Lung (tissue), 12 donors: ENCODE results near the gene SGPP1. TPM values are rescaled to one million over a fixed set of nuclear protein-coding genes. Genes with fewer than 3 reads are reported as not detected.

Experiments used
- ATAC-seq: fragments of 200-7000 bp; cut with Tn5 transposase; one replicate; pipeline ENCODE4 v1.9.1; 2020; ENCODE audit warnings: moderate number of reproducible peaks; ENCODE audit not compliant: insufficient read depth, low FRiP score
- DNase-seq, 3 donors: peaks; one replicate each; pipeline ENCODE4 v3.0.0-alpha.2; 2013 to 2017
- H3K27ac ChIP-seq, 2 donors: one replicate each; pipeline ENCODE4 v1.5.1; 2013; ENCODE audit warnings: mild to moderate bottlenecking in 2 of 2, moderate library complexity in 2 of 2, control low read depth in 1 of 2, inconsistent platforms in 1 of 2, low read depth in 1 of 2, low read length in 1 of 2
- H3K27me3 ChIP-seq, 3 donors: one replicate each; pipeline ENCODE4 v1.5.1; 2013; ENCODE audit warnings: low read length in 2 of 3; ENCODE audit not compliant: control insufficient read depth in 3 of 3, insufficient read depth in 3 of 3
- H3K36me3 ChIP-seq, 4 donors: one replicate each; pipeline ENCODE4 v1.5.1; 2013; ENCODE audit warnings: low read length in 4 of 4, mild to moderate bottlenecking in 1 of 4, moderate library complexity in 1 of 4; ENCODE audit not compliant: control insufficient read depth in 4 of 4, insufficient read depth in 4 of 4
- H3K4me1 ChIP-seq, 5 donors: one replicate each; pipeline ENCODE4 v1.5.1; 2013; ENCODE audit warnings: low read length in 5 of 5, mild to moderate bottlenecking in 2 of 5, moderate library complexity in 1 of 5; ENCODE audit not compliant: control insufficient read depth in 5 of 5, insufficient read depth in 5 of 5
- H3K4me3 ChIP-seq: one replicate; pipeline ENCODE4 v1.5.1; 2013; ENCODE audit warnings: mild to moderate bottlenecking, control low read depth, moderate library complexity
- H3K9ac ChIP-seq, 2 donors: one replicate each; pipeline ENCODE4 v1.5.1; 2013; ENCODE audit warnings: low read length in 2 of 2, control low read depth in 1 of 2; ENCODE audit not compliant: insufficient read depth in 1 of 2
- H3K9me3 ChIP-seq, 4 donors: one replicate each; pipeline ENCODE4 v1.5.1; 2013; ENCODE audit warnings: low read length in 3 of 4, mild to moderate bottlenecking in 1 of 4, moderate library complexity in 1 of 4; ENCODE audit not compliant: control insufficient read depth in 4 of 4, insufficient read depth in 3 of 4
- WGBS, 2 donors: extraction: QIAGEN DNeasy Blood & Tissue Kit; methylation state at CpG; one replicate each; pipeline ENCODE4 v1.1.7; 2013; 5-methylcytosine and 5-hydroxymethylcytosine counted together
- polyA plus RNA-seq, 2 donors: library from polyadenylated mRNA; stranded (reverse); fragments of 200-250 nt; gene quantifications; one replicate each; pipeline ENCODE4 v1.2.1, GENCODE V29; 2013
- total RNA-seq, 2 donors: library from RNA; depleted of rRNA in 1 of 2; stranded (reverse); fragments of >200 nt in 1 of 2; gene quantifications; one replicate each; pipeline ENCODE4 v1.2.1, GENCODE V29; 2014 to 2021
- TF ChIP-seq, protein P1 (sequence below): IDR thresholded peaks from 2 replicates; pipeline ENCODE4 v1.5.1; 2012; ENCODE audit warnings: mild to moderate bottlenecking; ENCODE audit errors: control extremely low read depth, extremely low read depth
- donor health status: control.
- donor health status: control.
- donor health status: Bipolar disorder and iron deficiency.
- donor health status: healthy.
- donor health status: DM: yes; HTN: yes; CAD: no.

Gene SGPP1
- total and polyA plus RNA-seq, 4 donors: 7.5 to 19.5 (median 13.1) TPM

DNA sequence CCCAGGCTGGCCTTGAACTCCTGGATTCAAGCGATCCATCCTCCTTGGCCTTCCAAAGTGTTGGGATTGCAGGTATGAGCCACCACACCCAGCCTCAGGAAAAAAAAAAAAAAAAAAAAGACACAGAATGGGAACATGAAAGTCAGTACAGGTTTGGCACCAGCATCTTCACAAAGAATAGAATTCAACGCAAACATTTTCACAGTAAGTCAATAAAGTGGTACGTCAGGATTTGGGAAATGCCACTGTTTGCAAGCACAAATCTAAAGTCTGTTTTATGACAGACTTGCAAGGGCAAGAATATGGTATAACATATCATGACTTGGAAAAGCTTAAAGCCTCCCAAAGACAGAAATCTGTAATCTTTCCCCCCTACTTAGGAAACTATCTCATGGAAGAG, 51.2 kb downstream of the SGPP1 start:
- Histone ChIP-seq H3K27ac (no peak overlapping the region), H3K9me3 (peaks cover 0 to 4% (median 0%) of the 10 kb centered on the region in 4 donors), H3K9ac (no peak overlapping the region), H3K4me3 (no peak overlapping the region), H3K36me3 (peaks cover 0 to 3% (median under 1%) of the 10 kb centered on the region in 4 donors), H3K27me3 (no peaks in the 10 kb centered on the region), H3K4me1 (peaks cover 0 to 2% (median 0%) of the 10 kb centered on the region in 5 donors)
- TF ChIP-seq, protein P1, sequence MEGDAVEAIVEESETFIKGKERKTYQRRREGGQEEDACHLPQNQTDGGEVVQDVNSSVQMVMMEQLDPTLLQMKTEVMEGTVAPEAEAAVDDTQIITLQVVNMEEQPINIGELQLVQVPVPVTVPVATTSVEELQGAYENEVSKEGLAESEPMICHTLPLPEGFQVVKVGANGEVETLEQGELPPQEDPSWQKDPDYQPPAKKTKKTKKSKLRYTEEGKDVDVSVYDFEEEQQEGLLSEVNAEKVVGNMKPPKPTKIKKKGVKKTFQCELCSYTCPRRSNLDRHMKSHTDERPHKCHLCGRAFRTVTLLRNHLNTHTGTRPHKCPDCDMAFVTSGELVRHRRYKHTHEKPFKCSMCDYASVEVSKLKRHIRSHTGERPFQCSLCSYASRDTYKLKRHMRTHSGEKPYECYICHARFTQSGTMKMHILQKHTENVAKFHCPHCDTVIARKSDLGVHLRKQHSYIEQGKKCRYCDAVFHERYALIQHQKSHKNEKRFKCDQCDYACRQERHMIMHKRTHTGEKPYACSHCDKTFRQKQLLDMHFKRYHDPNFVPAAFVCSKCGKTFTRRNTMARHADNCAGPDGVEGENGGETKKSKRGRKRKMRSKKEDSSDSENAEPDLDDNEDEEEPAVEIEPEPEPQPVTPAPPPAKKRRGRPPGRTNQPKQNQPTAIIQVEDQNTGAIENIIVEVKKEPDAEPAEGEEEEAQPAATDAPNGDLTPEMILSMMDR: no peak
- ATAC-seq (no peak), DNase-seq (no peak)
- 93 to 98% methylated on average over 3 of the region's 3 CpGs for WGBS, 2 donors

DNA sequence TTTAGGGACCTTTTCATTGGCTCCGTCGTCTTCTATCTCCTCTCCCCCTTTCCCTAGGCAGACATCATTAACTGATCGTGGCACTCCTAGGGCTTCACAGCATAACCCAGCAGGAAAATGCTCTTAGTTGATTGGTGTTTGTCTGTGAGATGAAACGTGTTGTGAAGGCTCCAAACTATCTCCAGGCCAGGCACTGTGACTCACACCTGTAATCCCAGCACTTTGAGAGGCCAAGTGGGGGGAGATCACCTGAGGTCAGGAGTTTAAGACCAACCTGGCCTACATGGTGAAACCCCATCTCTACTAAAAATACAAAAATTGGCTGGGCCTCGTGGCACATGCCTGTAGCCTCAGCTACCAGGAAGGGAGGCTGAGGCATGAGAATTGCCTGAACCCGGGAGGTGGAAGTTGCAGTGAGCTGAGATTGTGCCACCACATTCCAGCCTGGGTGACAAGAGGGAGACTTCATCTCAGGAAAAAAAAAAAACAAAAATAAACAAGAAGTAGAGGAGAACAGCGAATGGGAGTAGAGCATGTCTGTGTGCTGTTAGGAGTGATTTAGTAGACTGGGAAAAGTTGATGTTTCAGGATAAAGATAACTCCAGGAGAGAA, 53.9 kb downstream of the SGPP1 start:
- WGBS, 2 donors: 76 to 90% methylated on average over 7 of the region's 7 CpGs
- no peak for ATAC-seq
- H3K9me3 ChIP-seq: peaks cover 0 to 4% (median 0%) of the 10 kb centered on the region in 4 donors
- no peak overlapping the region for H3K9ac ChIP-seq
- H3K27me3 ChIP-seq: no peaks in the 10 kb centered on the region
- H3K27ac ChIP-seq: no peak overlapping the region
- no peak for DNase-seq
- TF ChIP-seq, protein P1: no peak
- peaks cover 0 to 2% (median 0%) of the 10 kb centered on the region in 4 donors for H3K36me3 ChIP-seq
- H3K4me1 ChIP-seq: peaks cover 0 to 2% (median 0%) of the 10 kb centered on the region in 5 donors
- no peak overlapping the region for H3K4me3 ChIP-seq

DNA sequence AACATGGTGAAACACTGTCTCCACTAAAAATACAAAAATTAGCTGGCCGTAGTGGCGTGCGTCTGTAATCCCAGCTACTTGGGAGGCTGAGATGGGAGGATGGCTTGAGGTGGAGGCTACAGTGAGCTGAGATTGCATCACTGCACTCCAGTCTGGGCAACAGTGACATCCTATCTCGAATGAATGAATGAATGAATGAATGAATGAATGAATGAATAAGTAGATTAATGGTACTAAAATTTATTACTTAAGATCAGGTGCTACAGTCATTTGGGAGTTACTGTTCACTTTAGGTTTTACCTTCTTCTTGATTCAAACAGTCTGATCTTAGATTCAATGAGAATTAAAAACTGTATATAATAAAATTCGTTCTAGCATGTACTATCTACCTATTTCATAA, 54.6 kb downstream of the SGPP1 start:
- ATAC-seq (no peak), DNase-seq (no peak)
- H3K36me3 ChIP-seq: peaks cover 0 to 2% (median 0%) of the 10 kb centered on the region in 4 donors
- peaks cover 0 to 2% (median 0%) of the 10 kb centered on the region in 5 donors for H3K4me1 ChIP-seq
- H3K27me3 ChIP-seq: no peaks in the 10 kb centered on the region
- no peak overlapping the region for H3K27ac ChIP-seq
- no peak overlapping the region for H3K4me3 ChIP-seq
- H3K9ac ChIP-seq: no peak overlapping the region
- WGBS, 2 donors: 85 to 87% methylated on average over 5 of the region's 5 CpGs
- TF ChIP-seq, protein P1: no peak
- H3K9me3 ChIP-seq: peaks cover 0 to 4% (median 0%) of the 10 kb centered on the region in 4 donors
